WTC11 (cell line): ENCODE results near the gene PTPN4. TPM values are rescaled to one million over a fixed set of nuclear protein-coding genes. Genes with fewer than 3 reads are reported as not detected.

Experiments
- ATAC-seq: fragments of 200-7000 bp; cut with Tn5 transposase; 2 replicates; pipeline ENCODE4 v1.10.0; 2021; ENCODE audit warnings: mild to moderate bottlenecking, moderate library complexity
- CTCF ChIA-PET: fragments of 300-600 bp; sonication (Branson Sonifier 250); formaldehyde crosslinking; loops from one replicate; lab custom pipeline; 2021; ENCODE audit warnings: antibody characterized with exemption; lab: Charles Lee
- POLR2A ChIA-PET: fragments of 350-600 bp; sonication (Branson Sonifier 250); formaldehyde crosslinking; loops from one replicate; lab custom pipeline; 2021; ENCODE audit warnings: antibody characterized with exemption; lab: Charles Lee
- DNase-seq: peaks from one replicate; pipeline ENCODE4 v3.0.0; 2021; ENCODE audit warnings: low spot score
- H3K27ac Mint-ChIP-seq: 2 replicates; pipeline ENCODE4 v1.8.0; 2021; ENCODE audit warnings: mixed read lengths
- H3K27me3 Mint-ChIP-seq: 2 replicates; pipeline ENCODE4 v1.8.0; 2021; ENCODE audit warnings: low read depth, mild to moderate bottlenecking, moderate library complexity, mixed read lengths
- H3K36me3 Mint-ChIP-seq: 2 replicates; pipeline ENCODE4 v1.8.0; 2021; ENCODE audit warnings: mixed read lengths
- H3K4me1 Mint-ChIP-seq: 2 replicates; pipeline ENCODE4 v1.8.0; 2022; ENCODE audit warnings: mixed read lengths
- H3K4me3 Mint-ChIP-seq: 2 replicates; pipeline ENCODE4 v1.8.0; 2021; ENCODE audit warnings: mild to moderate bottlenecking, moderate library complexity, mixed read lengths
- H3K9me3 Mint-ChIP-seq: 2 replicates; pipeline ENCODE4 v1.8.0; 2021; ENCODE audit warnings: mixed read lengths
- CBFB ChIP-seq: sonication (generic); formaldehyde crosslinking; IDR thresholded peaks from 2 replicates; pipeline ENCODE4 v1.8.1; 2022; ENCODE audit warnings: mild to moderate bottlenecking, low read depth, missing genetic modification reagents
- ELF4 ChIP-seq: sonication (generic); formaldehyde crosslinking; IDR thresholded peaks from 2 replicates; pipeline ENCODE4 v1.8.1; 2022; ENCODE audit warnings: low read depth, mild to moderate bottlenecking, moderate library complexity, missing genetic modification reagents
- GRHL2 ChIP-seq: fragments of 250-450 bp; sonication (Bioruptor Pico); IDR thresholded peaks from 2 replicates; pipeline ENCODE4 v1.8.0; 2022; ENCODE audit warnings: mild to moderate bottlenecking, moderate library complexity; ENCODE audit not compliant: insufficient replicate concordance, severe bottlenecking
- JAZF1 ChIP-seq: fragments of 250-450 bp; sonication (Bioruptor Pico); IDR thresholded peaks from 2 replicates; pipeline ENCODE4 v1.9.0; 2021; ENCODE audit warnings: moderate library complexity, mild to moderate bottlenecking, inconsistent platforms
- TEAD4 ChIP-seq: sonication (generic); formaldehyde crosslinking; IDR thresholded peaks from 2 replicates; pipeline ENCODE4 v1.8.0; 2022; ENCODE audit warnings: mild to moderate bottlenecking, missing genetic modification reagents
- ZNF232 ChIP-seq: sonication (generic); formaldehyde crosslinking; IDR thresholded peaks from 2 replicates; pipeline ENCODE4 v1.8.0; 2022; ENCODE audit warnings: mild to moderate bottlenecking, missing genetic modification reagents
- ZNF263 ChIP-seq: sonication (generic); formaldehyde crosslinking; IDR thresholded peaks from 2 replicates; pipeline ENCODE4 v1.8.1; 2022; ENCODE audit warnings: low read depth, mild to moderate bottlenecking, moderate library complexity, missing genetic modification reagents
- total RNA-seq: library from RNA; stranded (reverse); gene quantifications from 3 replicates; pipeline ENCODE4 v1.2.3, GENCODE V29; 2021
- TF ChIP-seq, protein P1 (sequence below): fragments of 250-450 bp; sonication (Bioruptor Pico); IDR thresholded peaks from 2 replicates; pipeline ENCODE4 v1.9.0; 2021; ENCODE audit warnings: mild to moderate bottlenecking, borderline replicate concordance
- TF ChIP-seq, protein P2 (sequence below): sonication (generic); formaldehyde crosslinking; IDR thresholded peaks from 2 replicates; pipeline ENCODE4 v1.8.0; 2022; ENCODE audit warnings: mild to moderate bottlenecking, missing genetic modification reagents
- TF ChIP-seq, protein P3 (sequence below): sonication (generic); formaldehyde crosslinking; IDR thresholded peaks from 2 replicates; pipeline ENCODE4 v1.8.1; 2022; ENCODE audit warnings: low read depth, mild to moderate bottlenecking, moderate library complexity, missing genetic modification reagents, borderline replicate concordance
- TF ChIP-seq, protein P4 (sequence below): sonication (generic); formaldehyde crosslinking; IDR thresholded peaks from 2 replicates; pipeline ENCODE4 v1.8.1; 2023; ENCODE audit warnings: mild to moderate bottlenecking, missing genetic modification reagents

Gene PTPN4
- total RNA-seq, 1 experiment from 2014 or later: 85.8 TPM

DNA sequence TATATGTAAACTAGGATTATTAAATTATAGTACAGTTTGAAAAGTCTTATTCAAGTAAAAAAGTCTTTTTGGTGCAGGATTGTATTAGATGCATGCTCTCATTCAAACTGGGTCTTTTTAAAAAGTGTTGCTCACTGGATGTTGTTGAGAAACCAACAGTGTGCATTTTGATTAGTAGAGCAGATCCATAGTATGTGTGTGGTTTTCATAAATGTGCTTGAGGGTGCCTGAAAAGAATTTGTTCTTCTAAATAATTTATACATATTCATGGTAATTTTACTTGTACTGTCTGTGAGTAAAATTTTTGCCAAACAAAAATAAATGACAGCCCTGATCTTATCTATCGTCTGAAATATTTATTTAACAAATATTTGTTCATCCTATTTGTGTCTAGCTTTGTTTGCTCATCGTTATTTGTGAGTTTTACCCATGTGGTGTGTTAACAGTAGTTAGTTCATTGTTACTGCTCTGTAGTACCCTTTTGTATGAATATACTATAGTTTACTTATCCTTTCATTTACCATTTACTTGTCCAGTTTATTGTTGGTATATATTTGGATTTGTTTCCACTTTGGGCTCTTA is 50.4 kb downstream of the PTPN4 start (continued):
- TF ChIP-seq, protein P1, sequence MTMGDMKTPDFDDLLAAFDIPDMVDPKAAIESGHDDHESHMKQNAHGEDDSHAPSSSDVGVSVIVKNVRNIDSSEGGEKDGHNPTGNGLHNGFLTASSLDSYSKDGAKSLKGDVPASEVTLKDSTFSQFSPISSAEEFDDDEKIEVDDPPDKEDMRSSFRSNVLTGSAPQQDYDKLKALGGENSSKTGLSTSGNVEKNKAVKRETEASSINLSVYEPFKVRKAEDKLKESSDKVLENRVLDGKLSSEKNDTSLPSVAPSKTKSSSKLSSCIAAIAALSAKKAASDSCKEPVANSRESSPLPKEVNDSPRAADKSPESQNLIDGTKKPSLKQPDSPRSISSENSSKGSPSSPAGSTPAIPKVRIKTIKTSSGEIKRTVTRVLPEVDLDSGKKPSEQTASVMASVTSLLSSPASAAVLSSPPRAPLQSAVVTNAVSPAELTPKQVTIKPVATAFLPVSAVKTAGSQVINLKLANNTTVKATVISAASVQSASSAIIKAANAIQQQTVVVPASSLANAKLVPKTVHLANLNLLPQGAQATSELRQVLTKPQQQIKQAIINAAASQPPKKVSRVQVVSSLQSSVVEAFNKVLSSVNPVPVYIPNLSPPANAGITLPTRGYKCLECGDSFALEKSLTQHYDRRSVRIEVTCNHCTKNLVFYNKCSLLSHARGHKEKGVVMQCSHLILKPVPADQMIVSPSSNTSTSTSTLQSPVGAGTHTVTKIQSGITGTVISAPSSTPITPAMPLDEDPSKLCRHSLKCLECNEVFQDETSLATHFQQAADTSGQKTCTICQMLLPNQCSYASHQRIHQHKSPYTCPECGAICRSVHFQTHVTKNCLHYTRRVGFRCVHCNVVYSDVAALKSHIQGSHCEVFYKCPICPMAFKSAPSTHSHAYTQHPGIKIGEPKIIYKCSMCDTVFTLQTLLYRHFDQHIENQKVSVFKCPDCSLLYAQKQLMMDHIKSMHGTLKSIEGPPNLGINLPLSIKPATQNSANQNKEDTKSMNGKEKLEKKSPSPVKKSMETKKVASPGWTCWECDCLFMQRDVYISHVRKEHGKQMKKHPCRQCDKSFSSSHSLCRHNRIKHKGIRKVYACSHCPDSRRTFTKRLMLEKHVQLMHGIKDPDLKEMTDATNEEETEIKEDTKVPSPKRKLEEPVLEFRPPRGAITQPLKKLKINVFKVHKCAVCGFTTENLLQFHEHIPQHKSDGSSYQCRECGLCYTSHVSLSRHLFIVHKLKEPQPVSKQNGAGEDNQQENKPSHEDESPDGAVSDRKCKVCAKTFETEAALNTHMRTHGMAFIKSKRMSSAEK: no peak
- TF ChIP-seq CBFB (CRISPR knock-in tag) (no peak), ZNF232 (CRISPR knock-in tag) (no peak), JAZF1 (CRISPR knock-in tag) (no peak), GRHL2 (CRISPR knock-in tag) (no peak), ZNF263 (no peak)
- TF ChIP-seq, protein P2, sequence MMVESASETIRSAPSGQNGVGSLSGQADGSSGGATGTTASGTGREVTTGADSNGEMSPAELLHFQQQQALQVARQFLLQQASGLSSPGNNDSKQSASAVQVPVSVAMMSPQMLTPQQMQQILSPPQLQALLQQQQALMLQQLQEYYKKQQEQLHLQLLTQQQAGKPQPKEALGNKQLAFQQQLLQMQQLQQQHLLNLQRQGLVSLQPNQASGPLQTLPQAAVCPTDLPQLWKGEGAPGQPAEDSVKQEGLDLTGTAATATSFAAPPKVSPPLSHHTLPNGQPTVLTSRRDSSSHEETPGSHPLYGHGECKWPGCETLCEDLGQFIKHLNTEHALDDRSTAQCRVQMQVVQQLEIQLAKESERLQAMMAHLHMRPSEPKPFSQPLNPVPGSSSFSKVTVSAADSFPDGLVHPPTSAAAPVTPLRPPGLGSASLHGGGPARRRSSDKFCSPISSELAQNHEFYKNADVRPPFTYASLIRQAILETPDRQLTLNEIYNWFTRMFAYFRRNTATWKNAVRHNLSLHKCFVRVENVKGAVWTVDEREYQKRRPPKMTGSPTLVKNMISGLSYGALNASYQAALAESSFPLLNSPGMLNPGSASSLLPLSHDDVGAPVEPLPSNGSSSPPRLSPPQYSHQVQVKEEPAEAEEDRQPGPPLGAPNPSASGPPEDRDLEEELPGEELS (CRISPR knock-in tag): no peak
- TF ChIP-seq, protein P3, sequence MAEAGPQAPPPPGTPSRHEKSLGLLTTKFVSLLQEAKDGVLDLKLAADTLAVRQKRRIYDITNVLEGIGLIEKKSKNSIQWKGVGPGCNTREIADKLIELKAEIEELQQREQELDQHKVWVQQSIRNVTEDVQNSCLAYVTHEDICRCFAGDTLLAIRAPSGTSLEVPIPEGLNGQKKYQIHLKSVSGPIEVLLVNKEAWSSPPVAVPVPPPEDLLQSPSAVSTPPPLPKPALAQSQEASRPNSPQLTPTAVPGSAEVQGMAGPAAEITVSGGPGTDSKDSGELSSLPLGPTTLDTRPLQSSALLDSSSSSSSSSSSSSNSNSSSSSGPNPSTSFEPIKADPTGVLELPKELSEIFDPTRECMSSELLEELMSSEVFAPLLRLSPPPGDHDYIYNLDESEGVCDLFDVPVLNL (CRISPR knock-in tag): no peak

DNA sequence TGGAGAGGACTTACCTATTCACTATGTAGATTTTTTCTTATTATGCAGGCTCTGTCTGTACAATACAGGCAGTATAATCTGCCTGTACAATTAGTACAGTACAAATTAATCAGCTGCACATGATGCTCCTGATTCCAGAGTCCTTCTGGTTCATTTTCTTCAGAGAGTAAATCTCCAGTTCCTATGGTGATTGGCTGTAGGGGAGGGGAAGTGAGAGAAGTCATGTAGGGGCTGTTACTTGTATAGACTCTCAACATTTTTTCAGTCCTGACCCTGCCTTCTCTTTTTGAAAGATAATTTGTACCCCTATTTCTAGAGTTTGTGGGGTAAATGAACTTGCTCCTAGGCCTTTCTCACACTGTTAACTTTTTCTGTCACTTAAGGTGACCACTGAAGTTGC is 54.5 kb downstream of the PTPN4 start:
- no peak for ATAC-seq

DNA sequence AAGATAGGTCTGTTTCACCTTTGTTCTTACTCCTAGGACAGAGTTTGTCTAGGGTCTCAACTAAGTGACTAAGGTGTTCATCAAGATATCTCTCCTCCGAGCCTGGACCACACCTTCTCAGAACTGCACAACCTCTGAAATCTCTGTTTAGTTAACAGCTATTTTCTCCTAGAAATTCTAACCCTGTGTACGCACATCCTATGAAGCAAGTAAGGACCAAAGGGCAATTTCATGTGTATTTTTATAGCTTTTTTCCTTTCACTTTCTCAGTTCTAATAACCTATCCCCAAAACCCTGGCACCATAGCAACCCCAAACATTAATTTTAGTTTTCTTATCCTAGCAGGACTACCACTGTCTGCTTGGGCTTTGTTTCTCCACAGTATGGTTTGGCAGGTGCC is 59.1 kb downstream of the PTPN4 start:
- H3K27me3 Mint-ChIP-seq: no peaks in the 10 kb centered on the region
- no peak overlapping the region for H3K27ac Mint-ChIP-seq
- ATAC-seq: no peak
- no peak overlapping the region for H3K4me3 Mint-ChIP-seq
- DNase-seq: no peak
- CTCF ChIA-PET: interaction anchor here (1.2 kb wide), 1 partner anchor 59 kb away, joined by 4 read pairs; the partner anchor contains the start of gene PTPN4
- POLR2A ChIA-PET: interaction anchor here (1.8 kb wide), 1 partner anchor 59 kb away, joined by 6 read pairs; the partner anchor contains the start of gene PTPN4
- peaks cover 26% of the 10 kb centered on the region for H3K9me3 Mint-ChIP-seq
- H3K36me3 Mint-ChIP-seq: peaks cover 26% of the 10 kb centered on the region
- TF ChIP-seq ELF4 (CRISPR knock-in tag): no peak
- H3K4me1 Mint-ChIP-seq: peaks cover 24% of the 10 kb centered on the region

More for the DNA sequence above, 54.5 kb downstream of the PTPN4 start:
- Mint-ChIP-seq H3K4me1 (peaks cover 13% of the 10 kb centered on the region), H3K4me3 (no peak overlapping the region), H3K9me3 (peaks cover 20% of the 10 kb centered on the region)
- POLR2A ChIA-PET: no interaction called here
- TF ChIP-seq, protein P4, sequence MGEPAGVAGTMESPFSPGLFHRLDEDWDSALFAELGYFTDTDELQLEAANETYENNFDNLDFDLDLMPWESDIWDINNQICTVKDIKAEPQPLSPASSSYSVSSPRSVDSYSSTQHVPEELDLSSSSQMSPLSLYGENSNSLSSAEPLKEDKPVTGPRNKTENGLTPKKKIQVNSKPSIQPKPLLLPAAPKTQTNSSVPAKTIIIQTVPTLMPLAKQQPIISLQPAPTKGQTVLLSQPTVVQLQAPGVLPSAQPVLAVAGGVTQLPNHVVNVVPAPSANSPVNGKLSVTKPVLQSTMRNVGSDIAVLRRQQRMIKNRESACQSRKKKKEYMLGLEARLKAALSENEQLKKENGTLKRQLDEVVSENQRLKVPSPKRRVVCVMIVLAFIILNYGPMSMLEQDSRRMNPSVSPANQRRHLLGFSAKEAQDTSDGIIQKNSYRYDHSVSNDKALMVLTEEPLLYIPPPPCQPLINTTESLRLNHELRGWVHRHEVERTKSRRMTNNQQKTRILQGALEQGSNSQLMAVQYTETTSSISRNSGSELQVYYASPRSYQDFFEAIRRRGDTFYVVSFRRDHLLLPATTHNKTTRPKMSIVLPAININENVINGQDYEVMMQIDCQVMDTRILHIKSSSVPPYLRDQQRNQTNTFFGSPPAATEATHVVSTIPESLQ (CRISPR knock-in tag): no peak
- TF ChIP-seq GRHL2 (CRISPR knock-in tag) (no peak), TEAD4 (CRISPR knock-in tag) (no peak)
- TF ChIP-seq, all 79 proteins: peak for 0
- Mint-ChIP-seq H3K27ac (no peak overlapping the region), H3K27me3 (no peaks in the 10 kb centered on the region), H3K36me3 (peaks cover 30% of the 10 kb centered on the region)
- CTCF ChIA-PET: no interaction called here
- DNase-seq: no peak
